HG02870 (cell line): Measurements from ENCODE around the gene RAB31.

Experiments
- ATAC-seq: cut with Tn5 transposase; IDR thresholded peaks from one replicate; pipeline ENCODE4 v1.9.1; 2021; ENCODE audit warnings: mild to moderate bottlenecking, moderate library complexity; ENCODE audit not compliant: unreplicated experiment

Gene RAB31

GRCh38 chr18:9691235-9691634, 16.9 kb upstream of the RAB31 start:
- no peak for ATAC-seq

DNA sequence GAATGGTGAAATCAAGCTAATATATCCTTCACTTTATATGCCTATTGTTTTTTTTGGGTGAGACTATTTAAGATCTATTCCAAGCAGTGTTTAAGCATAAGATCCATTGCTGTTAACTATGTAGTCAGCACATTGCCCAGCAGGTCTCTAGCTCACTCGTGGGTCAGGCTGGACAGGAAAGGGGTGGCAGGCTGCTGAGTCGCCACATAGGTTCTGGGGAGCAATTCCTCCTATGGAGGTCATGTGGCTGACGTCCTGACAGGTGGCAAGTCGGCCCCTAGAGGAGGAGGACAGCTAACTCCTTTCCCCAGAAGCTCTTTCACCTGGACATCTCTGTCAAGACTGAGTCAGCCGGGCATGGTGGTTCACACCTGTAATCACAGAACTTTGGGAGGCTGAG, 13.9 kb upstream of the RAB31 start:
- ATAC-seq, result no peak

GRCh38 chr18:9694952-9695495, 13.1 kb upstream of the RAB31 start:
- ATAC-seq, result no peak

GRCh38 chr18:9695605-9696004, 12.5 kb upstream of the RAB31 start:
- no peak for ATAC-seq

DNA sequence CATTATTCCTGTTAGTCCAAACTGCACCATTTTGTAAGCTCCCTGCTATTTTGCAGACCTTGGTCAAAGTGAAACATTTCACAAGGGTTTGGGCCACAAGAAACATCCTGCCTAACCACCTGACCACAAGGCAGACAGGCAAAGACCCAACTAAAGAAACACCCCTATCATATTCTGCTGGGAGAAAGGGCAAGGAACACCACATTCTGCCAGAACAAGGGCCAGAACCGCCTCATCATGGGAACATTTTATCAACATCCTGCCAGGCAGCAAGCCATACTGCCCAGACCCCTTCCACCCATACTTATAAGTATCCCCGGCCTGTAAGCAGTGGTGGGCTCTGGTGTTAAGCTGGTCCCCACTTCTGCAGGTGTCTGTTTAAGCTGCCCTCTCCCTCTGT, 12.0 kb upstream of the RAB31 start:
- ATAC-seq, result no peak

- ATAC-seq, result no peak
Measured at GRCh38 chr18:9696701-9697100, 11.4 kb upstream of the RAB31 start.

- ATAC-seq, result no peak
Measured at GRCh38 chr18:9697121-9697520, 11.0 kb upstream of the RAB31 start.

GRCh38 chr18:9698497-9698896, 9.6 kb upstream of the RAB31 start:
- no peak for ATAC-seq

- ATAC-seq, result no peak
Measured at GRCh38 chr18:9700261-9700796, 7.8 kb upstream of the RAB31 start.

DNA sequence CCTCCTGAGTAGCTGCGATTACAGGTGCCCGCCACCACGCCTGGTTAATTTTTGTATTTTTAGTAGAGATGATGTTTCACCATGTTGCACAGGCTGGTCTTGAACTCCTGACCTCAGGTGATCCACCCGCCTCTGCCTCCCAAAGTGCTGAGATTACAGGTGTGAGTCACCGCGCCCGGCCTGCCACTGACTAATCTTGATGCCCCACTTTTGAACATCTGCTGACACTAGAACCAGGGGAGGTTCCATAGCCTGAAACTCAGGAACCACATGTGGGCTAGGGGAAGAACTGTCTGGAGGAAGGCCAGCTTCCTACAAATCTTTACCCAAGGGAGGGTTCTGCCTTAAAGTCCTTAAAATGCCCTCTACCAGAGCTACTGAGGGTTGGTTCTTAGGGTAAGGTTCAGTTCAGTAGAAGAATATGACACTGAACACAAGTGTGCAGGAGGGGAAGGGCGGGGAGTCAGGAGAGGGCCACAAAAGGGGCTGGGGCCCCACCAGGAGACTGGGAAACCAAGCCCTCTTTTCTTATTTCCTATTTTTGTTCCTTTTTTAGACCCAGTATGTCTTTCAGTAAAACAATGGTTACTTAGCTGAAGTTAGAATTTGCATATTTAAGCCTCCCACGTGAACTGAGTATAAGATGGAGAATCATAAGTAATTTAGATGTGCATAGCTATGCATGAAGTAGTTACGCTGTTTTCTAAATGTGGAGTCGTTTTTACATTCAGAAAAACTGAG, 6.3 kb upstream of the RAB31 start:
- no peak for ATAC-seq

- no peak for ATAC-seq
Measured at GRCh38 chr18:9704233-9705118, 3.6 kb upstream of the RAB31 start.

DNA sequence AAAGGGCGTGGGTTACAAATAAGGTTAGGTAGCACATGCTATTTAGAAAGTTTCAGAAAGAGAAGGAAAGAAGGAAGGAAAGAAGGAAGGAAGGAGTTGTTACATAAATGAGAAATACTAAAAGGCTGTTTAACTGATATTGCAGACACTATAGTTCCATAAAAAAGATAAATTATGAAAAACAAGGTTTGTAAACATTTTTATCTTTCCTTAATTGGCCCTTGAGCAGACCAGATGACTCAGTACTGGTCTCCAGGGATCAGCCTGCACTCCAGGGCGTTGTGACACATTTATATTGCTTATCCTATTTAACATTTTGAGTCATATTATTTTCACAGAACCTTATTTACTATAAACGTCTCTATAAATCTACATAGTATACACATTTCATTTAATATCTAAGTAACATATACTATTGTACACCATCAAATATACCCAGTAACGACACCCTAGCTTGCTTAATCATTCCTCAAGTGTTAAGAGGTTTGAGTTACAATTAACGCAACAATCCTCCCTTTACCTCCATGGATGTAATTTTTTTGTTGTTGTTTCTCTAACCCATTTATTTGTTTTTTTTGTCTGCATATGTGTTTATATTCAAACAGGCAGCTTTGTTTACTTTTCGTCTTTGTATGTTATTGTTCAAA, 2.8 kb upstream of the RAB31 start:
- no peak for ATAC-seq

- no peak for ATAC-seq
Measured at GRCh38 chr18:9706081-9706935, 1.8 kb upstream of the RAB31 start.

- ATAC-seq, result no peak
Measured at GRCh38 chr18:9707381-9708056, 582 bp upstream of the RAB31 start.

DNA sequence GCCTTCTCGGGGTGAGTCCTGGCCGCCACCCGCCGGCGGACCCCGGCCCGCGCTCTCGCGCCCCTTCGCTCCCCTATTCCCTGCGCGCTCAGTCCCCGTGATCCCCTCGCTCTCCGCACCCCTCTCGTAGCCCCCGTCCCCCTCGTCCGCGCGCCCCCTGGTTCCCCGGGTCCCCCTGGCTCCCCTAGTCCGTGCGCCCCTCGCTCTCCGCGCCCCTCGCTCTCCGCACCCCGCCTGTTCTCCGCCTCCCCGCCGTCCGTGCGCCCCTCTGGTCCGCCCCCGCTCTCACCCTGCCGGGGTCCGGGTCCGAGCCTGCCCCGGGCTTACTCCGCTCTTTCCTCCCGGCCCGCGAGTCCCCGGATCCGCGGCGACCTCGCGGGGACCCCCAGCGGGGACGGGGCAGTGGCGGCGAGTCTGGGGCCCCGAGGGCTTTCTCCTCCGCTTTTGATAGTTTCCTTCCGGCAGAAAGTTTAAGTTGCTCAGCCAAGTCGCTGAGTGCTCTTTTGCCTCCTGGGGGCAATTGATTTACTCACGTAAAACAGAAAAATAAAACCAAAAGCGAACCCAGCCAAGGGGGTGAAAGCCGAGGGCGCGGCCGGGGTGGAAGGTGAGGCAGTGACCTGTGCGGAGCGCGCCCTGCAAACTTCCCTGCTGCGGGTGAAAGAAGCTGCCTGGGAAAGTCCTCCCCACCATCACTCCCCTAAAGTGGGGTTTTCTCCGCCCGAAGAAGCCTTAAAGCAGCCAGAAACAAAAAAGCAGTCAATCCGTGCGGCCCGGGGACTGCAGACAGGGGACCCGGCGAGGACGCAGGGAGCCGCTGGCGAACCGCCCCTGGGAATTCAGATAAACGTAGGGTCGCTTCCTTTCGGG, 568 bp downstream of the RAB31 start:
- ATAC-seq, result no peak

DNA sequence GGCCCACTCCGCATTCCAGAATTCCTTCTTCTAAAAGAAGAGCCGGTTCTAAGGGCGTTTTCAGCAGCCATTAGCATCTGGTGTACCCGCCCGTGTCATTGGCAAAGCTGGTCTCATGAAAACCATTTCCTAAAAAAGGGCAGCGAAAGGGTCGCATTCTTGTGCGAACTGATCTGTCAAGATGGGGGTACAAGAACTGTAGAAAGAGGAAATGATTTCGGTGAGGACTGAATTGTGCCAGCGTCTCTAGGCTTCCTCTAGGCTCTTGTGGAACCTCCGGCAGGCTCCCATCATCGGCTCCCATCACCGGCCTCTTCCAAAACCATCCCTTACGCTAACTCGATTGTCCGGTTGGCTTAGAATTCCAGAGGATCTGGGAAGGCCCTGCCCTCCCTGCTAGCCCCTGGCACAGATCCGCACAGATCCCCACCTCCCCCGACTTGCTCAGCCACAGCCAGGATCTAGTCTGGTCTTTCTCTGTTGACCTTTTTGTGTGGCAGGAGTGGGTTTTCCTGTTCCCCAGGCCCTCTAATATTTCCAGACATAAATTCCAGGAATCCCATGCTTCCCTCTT, 1.3 kb downstream of the RAB31 start:
- no peak for ATAC-seq

DNA sequence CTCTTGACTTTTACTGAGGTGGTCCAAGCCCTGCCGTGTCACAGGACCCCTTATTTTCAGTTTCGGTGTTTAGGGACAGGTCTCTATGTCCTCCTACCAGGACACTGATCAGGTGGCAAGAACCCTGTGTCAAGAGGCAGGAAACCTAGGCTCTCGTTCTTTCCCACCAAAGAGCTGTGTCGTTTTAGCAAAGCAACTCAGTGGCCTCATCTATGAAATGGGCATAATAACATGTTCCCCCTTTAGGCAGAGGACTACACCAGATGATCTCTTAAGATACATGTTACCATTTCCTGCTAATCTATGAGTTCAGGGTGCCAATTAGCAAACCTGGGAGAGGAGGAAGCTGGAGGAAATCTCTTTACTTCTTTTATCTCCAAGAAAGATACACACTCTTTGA, 1.9 kb downstream of the RAB31 start:
- ATAC-seq, result no peak

- peak; percentile 73 for ATAC-seq
Measured at GRCh38 chr18:9711361-9712129, 3.4 kb downstream of the RAB31 start.
